Activated T-helper 17 cell treated with anti-CD3 and anti-CD28 coated beads, Interleukin-2, amount 50 U/mL, for 72 hours (primary cell): ENCODE data around the gene SLC43A1. TPM values are rescaled to one million over a fixed set of nuclear protein-coding genes. Genes with fewer than 3 reads are reported as not detected.

Experiments
- ATAC-seq: fragments of 150-1000 bp; cut with Tn5 transposase; replicated peaks from 2 replicates; pipeline ENCODE4 v1.10.0; 2021; ENCODE audit warnings: mild to moderate bottlenecking, moderate library complexity
- H3K27ac Mint-ChIP-seq: one replicate; pipeline ENCODE4 v1.8.0; 2022; ENCODE audit warnings: mixed read lengths
- H3K27me3 Mint-ChIP-seq: one replicate; pipeline ENCODE4 v1.8.0; 2022; ENCODE audit warnings: mixed read lengths
- H3K36me3 Mint-ChIP-seq: one replicate; pipeline ENCODE4 v1.8.0; 2022; ENCODE audit warnings: low read depth, mild to moderate bottlenecking, mixed read lengths
- H3K4me1 Mint-ChIP-seq: one replicate; pipeline ENCODE4 v1.8.0; 2022; ENCODE audit warnings: mixed read lengths
- H3K4me3 Mint-ChIP-seq: one replicate; pipeline ENCODE4 v1.8.0; 2022; ENCODE audit warnings: mild to moderate bottlenecking, mixed read lengths
- H3K9me3 Mint-ChIP-seq: one replicate; pipeline ENCODE4 v1.8.0; 2022; ENCODE audit warnings: mixed read lengths
- total RNA-seq, 2 donors: library from RNA; stranded (reverse); gene quantifications; one replicate each; pipeline ENCODE4 v1.2.3, GENCODE V29; 2022

The SLC43A1 gene
- total RNA-seq, 2 donors from 2014 or later: 9.1 to 20.0 TPM

DNA sequence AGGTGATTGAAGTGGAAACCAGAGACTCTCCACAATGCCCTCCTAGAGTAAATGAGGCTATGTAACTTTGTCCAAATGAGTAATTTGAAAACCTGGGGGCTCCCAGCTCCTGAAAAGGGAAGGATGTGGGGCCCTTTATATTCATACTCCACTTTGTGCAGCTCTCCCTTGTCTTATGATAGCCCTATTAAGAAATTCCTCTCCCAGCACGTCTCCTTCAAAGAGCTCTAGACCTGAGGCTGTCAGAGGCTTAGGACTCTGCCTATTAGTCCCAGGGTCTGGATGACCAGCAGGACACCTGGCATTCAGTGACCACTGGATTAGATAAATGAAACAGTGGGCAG lies 2.1 kb downstream of the SLC43A1 start:
- Mint-ChIP-seq H3K27ac (no peak overlapping the region), H3K36me3 (no peaks in the 10 kb centered on the region)

DNA sequence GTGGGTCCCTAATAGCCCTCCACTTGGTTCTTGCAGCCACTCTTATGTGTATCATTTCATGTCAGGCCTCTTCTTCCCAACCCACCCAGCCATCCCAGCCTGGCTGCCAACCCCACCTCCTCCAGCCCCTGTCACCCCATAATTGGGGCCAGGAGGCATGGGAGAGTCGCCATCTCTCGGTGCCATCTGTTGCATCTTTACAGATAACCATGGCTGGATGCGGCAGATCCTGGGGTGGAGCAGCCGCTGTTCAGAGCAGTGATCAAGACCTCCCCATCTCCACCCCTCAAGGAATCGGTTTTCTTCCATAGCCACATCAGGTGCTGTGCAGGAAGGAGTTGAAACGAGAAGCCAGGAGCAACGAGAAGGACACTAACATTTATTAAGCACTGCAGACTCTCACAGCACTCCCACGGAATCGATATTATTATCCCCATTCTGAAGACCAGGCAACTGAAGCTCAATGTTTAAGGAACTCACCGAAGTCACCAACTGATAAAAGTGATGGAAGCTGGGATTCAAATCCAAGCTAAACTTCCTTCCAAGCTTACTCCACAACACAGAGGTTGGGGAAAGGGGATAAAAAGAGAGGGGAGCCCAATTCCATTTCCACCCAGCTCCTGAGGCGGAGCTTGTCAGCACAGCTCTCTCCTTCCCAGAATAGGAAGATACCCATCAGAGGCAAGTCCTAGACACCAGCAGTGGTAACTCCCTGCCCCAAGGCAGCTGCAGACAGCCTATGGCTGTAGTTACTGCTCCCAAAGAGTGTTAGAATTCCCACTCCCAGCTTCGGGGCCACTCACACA lies 2.7 kb downstream of the SLC43A1 start:
- no peaks in the 10 kb centered on the region for H3K27me3 Mint-ChIP-seq
- H3K27ac Mint-ChIP-seq: no peak overlapping the region
- no peaks in the 10 kb centered on the region for H3K9me3 Mint-ChIP-seq
- ATAC-seq: no peak
- peak overlapping the region; percentile 96 for H3K4me3 Mint-ChIP-seq
- H3K36me3 Mint-ChIP-seq: no peaks in the 10 kb centered on the region
- H3K4me1 Mint-ChIP-seq: no peaks in the 10 kb centered on the region

More for the DNA sequence above, 2.1 kb downstream of the SLC43A1 start:
- Mint-ChIP-seq H3K4me1 (no peaks in the 10 kb centered on the region), H3K27me3 (no peaks in the 10 kb centered on the region), H3K9me3 (no peaks in the 10 kb centered on the region), H3K4me3 (peak overlapping the region; percentile 96)
- no peak for ATAC-seq

DNA sequence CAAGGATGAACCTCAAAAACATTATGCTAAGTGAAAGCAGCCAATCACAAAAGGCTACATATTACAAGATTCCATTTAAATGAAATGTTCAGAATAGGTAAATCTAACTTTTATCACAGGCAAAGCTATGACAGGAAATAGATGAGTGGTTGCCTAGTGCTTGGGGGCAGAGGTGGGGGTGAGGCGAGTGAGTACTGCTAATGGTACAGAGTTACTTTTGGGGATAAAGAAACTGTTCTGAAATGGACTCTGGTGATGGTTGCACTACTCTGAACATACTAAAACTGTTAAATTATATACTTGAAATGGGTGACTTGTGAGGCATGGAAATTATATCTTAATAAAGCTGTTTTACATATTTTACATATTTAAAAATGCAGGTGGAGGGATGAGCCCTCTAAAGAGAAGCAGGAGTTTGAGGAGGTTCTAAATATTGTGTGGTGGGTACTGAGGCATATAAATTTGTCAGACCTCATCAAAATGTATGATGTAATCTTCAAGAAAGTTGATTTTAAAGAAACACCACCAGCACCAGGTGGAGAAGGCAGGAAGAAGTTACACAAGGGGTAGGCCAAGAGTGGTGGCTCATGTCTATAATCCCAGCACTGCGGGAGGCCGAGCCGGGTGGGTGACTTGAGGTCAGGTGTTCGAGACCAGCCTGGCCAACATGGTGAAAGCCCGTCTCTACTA lies 3.6 kb downstream of the SLC43A1 start:
- ATAC-seq: no peak
- H3K9me3 Mint-ChIP-seq: no peaks in the 10 kb centered on the region
- H3K27ac Mint-ChIP-seq: peak overlapping the region; percentile 69
- no peak overlapping the region for H3K4me3 Mint-ChIP-seq
- no peaks in the 10 kb centered on the region for H3K36me3 Mint-ChIP-seq
- H3K4me1 Mint-ChIP-seq: no peaks in the 10 kb centered on the region
- H3K27me3 Mint-ChIP-seq: no peaks in the 10 kb centered on the region

DNA sequence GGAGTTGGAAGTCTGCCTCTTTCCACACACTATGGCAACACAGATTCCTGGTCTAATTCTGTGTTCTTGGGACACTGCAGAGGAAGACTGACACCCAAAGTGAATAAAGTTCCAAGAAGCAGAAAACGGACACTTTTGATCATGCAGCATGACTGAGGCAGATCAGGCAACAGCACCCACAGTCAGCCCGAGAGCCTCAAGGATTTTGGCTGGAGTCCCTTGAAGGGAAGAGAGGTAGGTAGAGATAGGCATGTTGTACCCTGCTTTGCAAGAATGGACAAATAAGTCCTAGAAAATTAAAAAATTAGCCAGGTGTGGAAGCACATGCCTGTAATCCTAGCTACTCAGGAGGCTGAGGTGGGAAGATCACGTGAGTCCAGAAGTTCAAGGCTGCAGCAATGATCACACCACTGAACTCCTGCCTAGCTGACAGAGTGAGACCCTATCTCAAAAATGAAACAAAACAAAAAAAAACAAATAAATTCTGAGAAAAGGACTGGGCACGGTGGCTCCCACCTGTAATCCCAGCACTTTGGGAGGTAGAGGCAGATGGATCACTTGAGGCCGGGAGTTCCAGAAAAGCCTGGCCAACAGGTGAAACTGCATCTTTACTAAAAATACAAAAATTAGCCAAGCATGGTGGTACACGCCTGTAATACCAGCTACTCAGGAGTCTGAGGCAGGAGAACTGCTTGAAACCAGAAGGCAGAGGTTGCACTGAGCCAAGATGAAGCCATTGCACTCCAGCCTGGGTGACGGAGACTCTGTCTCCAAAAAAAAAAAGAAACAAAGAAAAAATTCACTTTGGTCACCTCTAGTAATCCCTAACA lies 6.9 kb downstream of the SLC43A1 start:
- Mint-ChIP-seq H3K9me3 (no peaks in the 10 kb centered on the region), H3K27ac (no peak overlapping the region)

GRCh38 chr11:57506522-57506921 lies 9.0 kb downstream of the SLC43A1 start:
- H3K27me3 Mint-ChIP-seq: no peaks in the 10 kb centered on the region
- H3K9me3 Mint-ChIP-seq: no peaks in the 10 kb centered on the region
- no peaks in the 10 kb centered on the region for H3K36me3 Mint-ChIP-seq
- H3K4me3 Mint-ChIP-seq: no peak overlapping the region
- no peak overlapping the region for H3K27ac Mint-ChIP-seq
- H3K4me1 Mint-ChIP-seq: no peaks in the 10 kb centered on the region
- ATAC-seq: no peak

More for the DNA sequence above, 6.9 kb downstream of the SLC43A1 start:
- ATAC-seq: no peak
- Mint-ChIP-seq H3K4me1 (no peaks in the 10 kb centered on the region), H3K36me3 (no peaks in the 10 kb centered on the region), H3K27me3 (no peaks in the 10 kb centered on the region), H3K4me3 (no peak overlapping the region)

DNA sequence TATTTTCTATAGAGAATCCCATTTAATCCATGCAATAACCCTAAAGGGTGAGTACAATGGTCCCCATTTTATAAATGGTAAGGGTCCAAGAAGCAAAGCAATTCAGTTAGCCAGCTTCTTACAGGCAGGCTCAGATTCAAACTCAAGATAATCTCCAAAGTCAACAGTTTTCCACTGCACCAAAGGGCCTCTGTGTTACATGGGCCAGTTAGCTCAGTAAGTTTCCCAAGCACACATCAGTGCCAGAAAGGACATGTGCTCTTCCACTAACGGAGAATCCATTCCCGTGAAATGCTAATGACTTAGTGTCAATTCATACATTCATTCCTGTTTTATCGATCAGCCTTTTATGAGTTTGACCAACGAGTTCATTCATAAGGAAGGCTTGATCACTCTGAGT lies 11.0 kb downstream of the SLC43A1 start:
- peaks cover 7% of the 10 kb centered on the region for H3K4me1 Mint-ChIP-seq
- H3K36me3 Mint-ChIP-seq: peaks cover 9% of the 10 kb centered on the region
- ATAC-seq: no peak
- H3K27ac Mint-ChIP-seq: no peak overlapping the region
- H3K9me3 Mint-ChIP-seq: no peaks in the 10 kb centered on the region
- H3K4me3 Mint-ChIP-seq: no peak overlapping the region
- H3K27me3 Mint-ChIP-seq: no peaks in the 10 kb centered on the region

GRCh38 chr11:57502870-57503269 lies 12.6 kb downstream of the SLC43A1 start:
- Mint-ChIP-seq H3K4me3 (no peak overlapping the region), H3K9me3 (no peaks in the 10 kb centered on the region), H3K27ac (no peak overlapping the region), H3K4me1 (peaks cover 7% of the 10 kb centered on the region), H3K27me3 (no peaks in the 10 kb centered on the region), H3K36me3 (peaks cover 9% of the 10 kb centered on the region)
- no peak for ATAC-seq

- no peaks in the 10 kb centered on the region for H3K9me3 Mint-ChIP-seq
- no peak overlapping the region for H3K27ac Mint-ChIP-seq
- peaks cover 7% of the 10 kb centered on the region for H3K4me1 Mint-ChIP-seq
- no peak for ATAC-seq
- no peak overlapping the region for H3K4me3 Mint-ChIP-seq
- peaks cover 12% of the 10 kb centered on the region for H3K36me3 Mint-ChIP-seq
- H3K27me3 Mint-ChIP-seq: no peaks in the 10 kb centered on the region
These were observed 13.1 kb downstream of the SLC43A1 start for GRCh38 chr11:57502376-57502775.

DNA sequence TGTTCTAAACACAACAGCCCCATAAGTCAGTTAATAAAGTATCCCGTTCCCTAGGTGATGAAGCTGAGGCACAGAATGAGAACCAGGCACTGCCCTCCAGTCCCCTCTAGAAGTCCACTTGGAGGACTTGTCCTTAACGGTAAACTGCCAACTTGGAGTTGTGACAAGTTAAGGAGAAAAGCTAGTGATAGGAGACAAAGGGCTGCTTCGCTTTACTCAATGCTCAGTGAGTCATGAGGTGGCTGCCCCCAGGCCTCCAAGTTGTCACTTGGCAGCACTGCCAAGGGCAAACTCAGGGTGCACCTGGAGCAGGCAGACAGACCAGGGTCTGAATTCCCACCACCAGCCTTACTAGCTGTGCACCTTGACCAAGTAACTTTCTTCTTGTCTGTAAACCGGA lies 13.5 kb downstream of the SLC43A1 start:
- Mint-ChIP-seq H3K36me3 (peaks cover 16% of the 10 kb centered on the region), H3K4me3 (no peak overlapping the region), H3K4me1 (peaks cover 7% of the 10 kb centered on the region), H3K9me3 (no peaks in the 10 kb centered on the region), H3K27me3 (no peaks in the 10 kb centered on the region), H3K27ac (no peak overlapping the region)
- ATAC-seq: no peak

- no peak for ATAC-seq
- peaks cover 7% of the 10 kb centered on the region for H3K4me1 Mint-ChIP-seq
- H3K36me3 Mint-ChIP-seq: peaks cover 19% of the 10 kb centered on the region
- no peaks in the 10 kb centered on the region for H3K9me3 Mint-ChIP-seq
- no peak overlapping the region for H3K27ac Mint-ChIP-seq
- no peak overlapping the region for H3K4me3 Mint-ChIP-seq
- H3K27me3 Mint-ChIP-seq: no peaks in the 10 kb centered on the region
These were observed 14.6 kb downstream of the SLC43A1 start for GRCh38 chr11:57500926-57501325.

DNA sequence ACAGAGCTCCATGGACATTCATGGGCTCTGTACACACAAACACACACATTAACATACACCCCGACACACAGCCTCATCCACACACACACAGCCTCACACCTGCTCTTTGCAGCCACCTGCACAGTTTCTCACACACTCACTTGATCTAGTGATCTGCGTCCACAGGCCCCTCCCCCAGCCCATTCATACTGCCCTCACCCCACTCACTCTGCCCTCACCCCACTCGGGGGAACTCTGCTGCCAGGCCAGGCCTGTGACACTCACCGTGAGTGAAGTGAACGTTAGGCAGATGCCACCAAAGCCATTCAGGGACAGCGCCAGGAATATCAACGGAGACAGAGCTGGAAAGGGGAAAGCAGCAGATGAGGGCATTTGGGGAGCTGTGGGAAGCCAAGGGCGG lies 15.0 kb downstream of the SLC43A1 start:
- H3K4me1 Mint-ChIP-seq: peaks cover 7% of the 10 kb centered on the region
- H3K36me3 Mint-ChIP-seq: peaks cover 19% of the 10 kb centered on the region
- H3K4me3 Mint-ChIP-seq: no peak overlapping the region
- no peak overlapping the region for H3K27ac Mint-ChIP-seq
- H3K27me3 Mint-ChIP-seq: no peaks in the 10 kb centered on the region
- H3K9me3 Mint-ChIP-seq: no peaks in the 10 kb centered on the region
- no peak for ATAC-seq

- peaks cover 7% of the 10 kb centered on the region for H3K4me1 Mint-ChIP-seq
- ATAC-seq: no peak
- no peak overlapping the region for H3K4me3 Mint-ChIP-seq
- no peak overlapping the region for H3K27ac Mint-ChIP-seq
- H3K9me3 Mint-ChIP-seq: no peaks in the 10 kb centered on the region
- H3K27me3 Mint-ChIP-seq: no peaks in the 10 kb centered on the region
- H3K36me3 Mint-ChIP-seq: peaks cover 19% of the 10 kb centered on the region
These were observed 15.5 kb downstream of the SLC43A1 start for GRCh38 chr11:57499983-57500461.

GRCh38 chr11:57499413-57499982 lies 16.0 kb downstream of the SLC43A1 start:
- Mint-ChIP-seq H3K27me3 (no peaks in the 10 kb centered on the region), H3K4me3 (no peak overlapping the region), H3K27ac (no peak overlapping the region), H3K36me3 (peaks cover 19% of the 10 kb centered on the region), H3K4me1 (peaks cover 7% of the 10 kb centered on the region), H3K9me3 (no peaks in the 10 kb centered on the region)
- peak; percentile 66 for ATAC-seq

GRCh38 chr11:57498540-57498939 lies 17.0 kb downstream of the SLC43A1 start:
- no peak for ATAC-seq
- no peak overlapping the region for H3K4me3 Mint-ChIP-seq
- H3K27me3 Mint-ChIP-seq: no peaks in the 10 kb centered on the region
- H3K27ac Mint-ChIP-seq: no peak overlapping the region
- peaks cover 19% of the 10 kb centered on the region for H3K36me3 Mint-ChIP-seq
- peaks cover 7% of the 10 kb centered on the region for H3K4me1 Mint-ChIP-seq
- H3K9me3 Mint-ChIP-seq: no peaks in the 10 kb centered on the region
